Ectodermal cell (in vitro differentiated cells): ENCODE data around the gene HEG1.

Experiments used
- H3K27ac ChIP-seq: 2 replicates; pipeline ENCODE4 v1.7.0; 2013; ENCODE audit warnings: mild to moderate bottlenecking, low read depth, low read length; ENCODE audit not compliant: insufficient read depth, poor library complexity, severe bottlenecking
- H3K27me3 ChIP-seq: 2 replicates; pipeline ENCODE4 v1.7.0; 2013; ENCODE audit warnings: mild to moderate bottlenecking, low read length; ENCODE audit not compliant: insufficient read depth, control insufficient read depth, poor library complexity, severe bottlenecking
- H3K36me3 ChIP-seq: one replicate; pipeline ENCODE4 v1.7.0; 2013; ENCODE audit warnings: low read length; ENCODE audit not compliant: control insufficient read depth, insufficient read depth
- H3K4me1 ChIP-seq: one replicate; pipeline ENCODE4 v1.7.0; 2013; ENCODE audit warnings: low read length; ENCODE audit not compliant: control insufficient read depth, insufficient read depth
- H3K4me3 ChIP-seq: 2 replicates; pipeline ENCODE4 v1.7.0; 2013; ENCODE audit warnings: low read depth, low read length, control low read depth; ENCODE audit not compliant: insufficient read depth
- H3K9me3 ChIP-seq: 2 replicates; pipeline ENCODE4 v1.7.0; 2013; ENCODE audit warnings: mild to moderate bottlenecking, low read length, moderate library complexity; ENCODE audit not compliant: control insufficient read depth
- WGBS, 2 experiments: methylation state at CpG; one replicate each; pipeline ENCODE4 v1.1.7; 2013; ENCODE audit warnings: missing lambda C conversion rate in 2 of 2; 5-methylcytosine and 5-hydroxymethylcytosine counted together

The HEG1 gene

DNA sequence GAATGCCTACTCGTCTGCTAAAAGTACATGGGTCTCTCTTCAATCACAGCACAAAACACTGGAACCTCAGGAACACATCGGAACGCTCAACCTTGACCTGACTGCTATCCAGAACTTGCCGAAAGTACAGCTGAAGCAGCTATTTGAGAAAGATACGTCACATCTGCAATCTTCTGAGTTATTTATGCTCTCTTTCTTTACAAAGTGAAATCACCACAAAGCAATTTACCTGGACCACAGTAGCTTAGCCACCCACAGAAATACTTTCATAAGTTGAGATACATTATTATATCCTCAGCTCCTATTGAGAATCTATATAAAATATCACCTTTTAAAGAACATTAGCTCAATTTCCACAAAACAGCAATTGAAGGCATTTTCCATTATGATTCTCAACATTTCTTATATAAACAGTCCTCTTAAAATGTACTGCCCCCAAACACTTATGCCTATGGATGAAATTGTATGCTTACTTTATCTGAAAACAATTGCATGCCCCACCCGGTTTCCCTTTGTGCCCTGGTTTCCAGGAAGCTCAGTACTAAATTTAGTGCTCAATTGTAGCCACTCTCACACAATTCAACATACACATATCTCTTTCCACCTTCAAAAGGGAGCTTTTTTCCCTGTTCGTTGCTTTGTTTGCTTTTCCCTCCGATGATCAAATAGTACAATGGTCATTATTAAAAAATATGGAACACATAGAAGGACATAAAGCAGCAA is 31.8 kb downstream of the HEG1 start:
- Histone ChIP-seq H3K4me1 (no peaks in the 10 kb centered on the region), H3K9me3 (no peaks in the 10 kb centered on the region), H3K27ac (no peak overlapping the region), H3K4me3 (no peak overlapping the region), H3K36me3 (peaks cover 11% of the 10 kb centered on the region), H3K27me3 (no peaks in the 10 kb centered on the region)
- WGBS, 2 experiments: 90 to 93% methylated on average over 6 to 8 of the region's 8 CpGs

DNA sequence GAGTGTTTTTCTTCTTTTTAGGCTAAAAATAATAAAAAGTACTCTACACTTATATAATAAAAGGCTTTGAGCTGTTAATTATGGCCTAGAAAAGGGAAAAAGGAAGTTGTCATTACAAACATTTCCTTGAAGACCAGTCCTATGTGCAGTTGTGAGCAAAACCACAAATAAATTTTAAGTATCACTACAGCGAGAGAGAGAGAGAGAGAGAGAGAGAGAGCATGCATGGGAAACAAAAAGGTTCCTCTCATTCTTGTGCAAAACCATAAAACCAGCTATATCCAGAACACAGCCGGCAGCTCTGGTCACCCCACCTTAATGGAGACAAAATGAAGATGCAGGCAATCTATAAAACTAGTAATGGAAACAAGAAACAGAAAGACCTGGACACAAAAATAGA is 33.6 kb downstream of the HEG1 start:
- no peaks in the 10 kb centered on the region for H3K27me3 ChIP-seq
- no peak overlapping the region for H3K27ac ChIP-seq
- no peak overlapping the region for H3K4me3 ChIP-seq
- H3K4me1 ChIP-seq: no peaks in the 10 kb centered on the region
- H3K36me3 ChIP-seq: peaks cover 11% of the 10 kb centered on the region
- 85 to 100% methylated on average over 2 of the region's 2 CpGs for WGBS, 2 experiments
- no peaks in the 10 kb centered on the region for H3K9me3 ChIP-seq

DNA sequence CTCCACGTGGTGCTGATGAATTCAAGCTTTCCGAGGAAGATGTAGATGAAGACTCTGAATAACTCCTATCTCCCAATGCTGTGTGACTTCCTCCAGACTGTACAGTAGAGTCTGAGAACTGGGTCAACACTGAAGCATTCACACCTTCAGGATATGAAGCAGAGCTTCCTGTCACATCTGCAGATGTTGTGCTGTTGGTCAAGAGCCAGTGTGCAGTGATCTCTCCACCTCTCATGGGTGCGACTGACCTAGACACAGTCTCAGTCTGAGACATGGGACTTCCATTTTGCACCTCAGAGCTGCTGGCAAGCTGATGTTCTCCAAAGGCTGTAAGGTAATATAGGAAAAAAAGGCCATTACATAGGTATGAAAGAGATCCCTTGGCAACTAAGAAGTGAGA is 36.5 kb downstream of the HEG1 start:
- 97 to 98% methylated on average over 3 of the region's 3 CpGs for WGBS, 2 experiments
- H3K36me3 ChIP-seq: peaks cover 7% of the 10 kb centered on the region
- no peak overlapping the region for H3K4me3 ChIP-seq

DNA sequence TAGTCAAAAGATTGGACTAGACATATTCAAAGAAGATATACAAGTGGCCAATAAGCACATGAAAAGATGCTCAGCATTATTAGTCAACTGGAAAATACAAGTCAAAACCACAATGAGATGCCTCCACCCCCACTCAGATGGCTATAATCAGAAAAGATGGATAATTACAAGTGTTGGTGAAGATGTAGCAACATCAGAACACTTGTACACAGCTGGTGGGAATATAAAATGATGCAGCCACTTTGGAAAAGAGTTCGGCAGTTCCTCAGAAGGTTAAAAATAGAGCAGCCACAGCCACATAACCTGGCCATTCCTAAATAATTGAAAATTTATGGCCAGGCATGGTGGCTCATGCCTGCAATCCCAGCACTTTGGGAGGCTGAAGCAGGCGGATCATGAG is 38.4 kb downstream of the HEG1 start:
- WGBS, 2 experiments: 91% methylated on average over 2 of the region's 2 CpGs
- H3K9me3 ChIP-seq: no peaks in the 10 kb centered on the region
- no peak overlapping the region for H3K4me3 ChIP-seq
- no peaks in the 10 kb centered on the region for H3K27me3 ChIP-seq
- H3K4me1 ChIP-seq: no peaks in the 10 kb centered on the region
- no peak overlapping the region for H3K27ac ChIP-seq
- peaks cover 20% of the 10 kb centered on the region for H3K36me3 ChIP-seq

More for the DNA sequence above, 36.5 kb downstream of the HEG1 start:
- Histone ChIP-seq H3K4me1 (no peaks in the 10 kb centered on the region), H3K9me3 (no peaks in the 10 kb centered on the region), H3K27me3 (no peaks in the 10 kb centered on the region), H3K27ac (no peak overlapping the region)

DNA sequence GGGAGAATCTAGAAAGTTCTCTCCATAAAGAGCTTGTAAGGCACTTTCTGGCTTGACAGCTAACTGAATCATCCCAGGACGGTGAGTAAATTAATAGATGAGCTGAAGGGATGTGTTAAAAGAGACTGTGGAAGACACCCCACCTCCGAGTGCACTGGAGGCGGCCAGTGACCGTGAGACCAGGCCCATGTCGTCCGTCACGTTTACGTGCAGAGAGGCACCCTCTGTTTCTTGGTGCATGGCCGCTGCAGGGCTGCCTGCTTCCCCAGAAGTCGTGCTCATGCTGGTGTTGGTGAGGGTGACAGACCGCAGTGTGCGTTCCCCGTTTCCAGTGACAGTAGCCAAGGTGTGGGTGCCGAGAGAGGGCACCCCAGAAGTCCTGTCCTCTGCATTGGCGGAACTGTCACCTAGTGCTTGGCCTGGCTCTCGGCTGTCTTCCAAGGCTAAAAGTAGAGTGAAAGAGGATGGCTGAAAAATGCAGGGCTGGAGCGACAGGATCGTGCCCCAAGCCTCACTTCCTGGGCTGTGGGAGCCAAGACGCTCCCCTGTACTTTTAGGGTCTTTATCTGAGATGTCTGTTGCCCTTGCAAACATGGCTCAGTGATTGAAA is 41.1 kb downstream of the HEG1 start:
- no peaks in the 10 kb centered on the region for H3K27me3 ChIP-seq
- peaks cover 29% of the 10 kb centered on the region for H3K36me3 ChIP-seq
- 89 to 92% methylated on average over 19 of the region's 19 CpGs for WGBS, 2 experiments
- no peak overlapping the region for H3K4me3 ChIP-seq
- H3K4me1 ChIP-seq: no peaks in the 10 kb centered on the region
- no peaks in the 10 kb centered on the region for H3K9me3 ChIP-seq
- no peak overlapping the region for H3K27ac ChIP-seq

DNA sequence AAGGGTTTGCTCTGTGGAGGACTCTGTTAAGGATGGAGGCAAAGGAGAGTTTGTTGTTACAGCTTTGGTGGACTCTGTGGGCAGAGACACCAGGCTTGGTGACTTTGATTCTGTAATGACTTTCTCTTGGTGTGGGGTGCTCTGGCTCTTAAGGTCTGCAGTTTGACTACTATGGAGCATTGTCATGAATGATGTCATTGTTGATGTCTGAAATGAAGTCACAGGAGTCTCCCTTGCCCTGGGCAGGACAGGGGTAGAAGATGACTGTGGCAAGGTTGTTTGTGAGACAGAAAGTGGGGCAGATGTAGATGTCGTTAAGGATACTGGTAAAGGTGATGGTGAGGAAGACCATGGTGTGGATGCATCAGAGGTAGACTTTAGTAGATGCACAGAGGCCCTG is 42.7 kb downstream of the HEG1 start:
- H3K27ac ChIP-seq: no peak overlapping the region
- no peaks in the 10 kb centered on the region for H3K9me3 ChIP-seq
- no peaks in the 10 kb centered on the region for H3K27me3 ChIP-seq
- no peak overlapping the region for H3K4me3 ChIP-seq
- 95 to 97% methylated on average over 1 of the region's 1 CpG for WGBS, 2 experiments
- H3K36me3 ChIP-seq: peaks cover 24% of the 10 kb centered on the region
- H3K4me1 ChIP-seq: no peaks in the 10 kb centered on the region

DNA sequence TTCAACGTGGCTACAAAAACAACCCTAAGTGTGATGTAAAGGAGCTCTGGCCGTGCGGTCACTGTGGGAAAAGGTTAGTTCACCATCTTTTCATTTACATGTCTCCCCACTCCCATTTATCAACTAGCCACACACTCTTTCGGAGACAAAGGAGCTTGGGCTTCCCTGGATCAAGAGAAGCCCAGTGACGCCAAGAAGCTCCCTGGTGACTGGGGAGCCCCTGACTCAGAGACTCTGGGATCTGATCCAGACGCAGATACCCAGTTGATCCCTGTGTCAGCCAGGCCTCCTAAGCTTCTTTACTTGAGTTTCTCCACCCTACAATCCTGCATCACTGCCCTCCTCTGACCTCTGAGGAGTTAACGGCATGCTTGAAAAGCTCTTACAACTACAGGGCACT is 43.9 kb downstream of the HEG1 start:
- no peak overlapping the region for H3K4me3 ChIP-seq
- 70 to 80% methylated on average over 7 of the region's 7 CpGs for WGBS, 2 experiments
- no peaks in the 10 kb centered on the region for H3K4me1 ChIP-seq
- no peaks in the 10 kb centered on the region for H3K9me3 ChIP-seq
- H3K36me3 ChIP-seq: peaks cover 24% of the 10 kb centered on the region
- no peaks in the 10 kb centered on the region for H3K27me3 ChIP-seq
- H3K27ac ChIP-seq: no peak overlapping the region

DNA sequence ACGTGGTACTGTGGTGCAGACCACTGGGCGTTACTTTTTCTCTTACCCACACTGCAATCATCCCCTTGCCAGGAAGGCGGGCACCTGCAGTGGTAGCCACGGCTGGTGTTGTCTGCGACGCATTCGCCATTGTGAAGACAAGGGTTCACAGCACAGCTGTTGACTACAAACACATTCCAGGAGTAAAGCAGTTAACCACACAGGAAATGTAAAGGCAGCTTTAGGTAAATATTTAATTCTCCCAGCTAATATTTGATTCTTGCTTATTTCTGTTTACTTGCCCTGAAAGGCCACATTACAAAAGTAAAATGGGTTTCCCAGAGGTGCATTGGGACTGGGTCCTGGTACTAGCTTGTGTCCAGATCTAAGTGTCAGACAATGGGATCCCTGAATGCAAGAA is 45.4 kb downstream of the HEG1 start:
- H3K27me3 ChIP-seq: no peaks in the 10 kb centered on the region
- WGBS, 2 experiments: 95 to 96% methylated on average over 7 of the region's 7 CpGs
- H3K9me3 ChIP-seq: no peaks in the 10 kb centered on the region
- H3K4me1 ChIP-seq: peaks cover 11% of the 10 kb centered on the region
- H3K4me3 ChIP-seq: no peak overlapping the region
- no peak overlapping the region for H3K27ac ChIP-seq
- peaks cover 24% of the 10 kb centered on the region for H3K36me3 ChIP-seq

DNA sequence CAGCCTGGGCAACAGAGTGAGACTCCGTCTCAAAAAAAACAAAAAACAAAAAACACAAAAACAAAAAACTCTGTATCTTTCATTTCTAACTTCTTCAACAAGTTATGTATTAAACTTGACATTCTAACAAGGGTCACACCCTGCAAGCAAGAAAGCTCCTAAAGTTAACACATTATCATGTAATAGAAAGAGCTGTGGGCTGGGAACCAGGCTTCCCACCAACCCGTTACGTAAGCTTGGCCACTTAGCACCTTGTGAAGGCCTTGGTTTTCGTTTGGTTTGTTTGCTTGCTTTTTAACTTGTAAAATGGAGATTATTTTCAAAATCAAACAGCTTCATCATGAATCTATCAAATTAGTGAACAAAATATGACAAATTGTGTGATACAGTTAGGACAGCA is 47.0 kb downstream of the HEG1 start:
- H3K4me3 ChIP-seq: no peak overlapping the region
- H3K27me3 ChIP-seq: no peaks in the 10 kb centered on the region
- H3K27ac ChIP-seq: no peak overlapping the region
- peaks cover 13% of the 10 kb centered on the region for H3K4me1 ChIP-seq
- no peaks in the 10 kb centered on the region for H3K9me3 ChIP-seq
- WGBS, 2 experiments: 97 to 100% methylated on average over 3 to 4 of the region's 4 CpGs
- peaks cover 24% of the 10 kb centered on the region for H3K36me3 ChIP-seq

DNA sequence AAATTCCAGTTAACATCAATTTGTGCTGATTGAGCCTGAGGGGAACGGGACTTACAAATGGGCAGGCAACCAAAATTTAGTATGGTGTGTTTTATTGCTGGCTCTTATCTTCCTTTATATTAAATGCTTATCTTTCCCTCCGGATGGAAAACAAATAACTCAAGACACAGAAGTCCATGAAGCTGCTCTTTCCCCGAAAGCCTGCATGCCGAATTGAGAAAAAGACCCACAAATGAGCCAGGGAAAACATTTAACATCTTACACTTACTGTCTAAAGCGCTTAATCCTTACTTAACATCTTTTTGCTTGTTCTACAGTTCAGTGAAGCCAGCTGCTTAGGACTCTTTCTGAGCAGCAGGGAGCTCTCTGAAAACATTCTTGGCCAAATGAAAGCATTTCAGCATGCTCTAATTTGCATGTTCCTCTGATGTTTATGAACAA is 49.5 kb downstream of the HEG1 start:
- no peaks in the 10 kb centered on the region for H3K27me3 ChIP-seq
- H3K9me3 ChIP-seq: no peaks in the 10 kb centered on the region
- H3K4me3 ChIP-seq: no peak overlapping the region
- peaks cover 20% of the 10 kb centered on the region for H3K4me1 ChIP-seq
- WGBS, 2 experiments: 80 to 89% methylated on average over 5 of the region's 5 CpGs
- H3K36me3 ChIP-seq: peaks cover 6% of the 10 kb centered on the region
- H3K27ac ChIP-seq: no peak overlapping the region
